Spinal cord (tissue), 10 donors: ENCODE data around the gene PDLIM5. TPM values are rescaled to one million over a fixed set of nuclear protein-coding genes. Genes with fewer than 3 reads are reported as not detected.

ENCODE experiments used
- DNase-seq, 6 donors: peaks; one replicate each; pipeline versions ENCODE4 v3.0.0 to v3.0.0-alpha.2; 2013 to 2015; ENCODE audit warnings: low spot score in 6 of 6, low read depth in 4 of 6
- H3K27ac ChIP-seq: one replicate; pipeline ENCODE4 v1.5.1; 2013; ENCODE audit warnings: low read depth, low read length, control low read depth
- H3K27me3 ChIP-seq: one replicate; pipeline ENCODE4 v1.6.1; 2013; ENCODE audit warnings: low read length; ENCODE audit not compliant: control insufficient read depth, insufficient read depth
- H3K36me3 ChIP-seq: one replicate; pipeline ENCODE4 v1.6.1; 2013; ENCODE audit warnings: low read length; ENCODE audit not compliant: control insufficient read depth, insufficient read depth
- H3K4me1 ChIP-seq: one replicate; pipeline ENCODE4 v1.6.1; 2013; ENCODE audit warnings: low read length; ENCODE audit not compliant: control insufficient read depth, insufficient read depth
- H3K4me3 ChIP-seq: one replicate; pipeline ENCODE4 v1.5.1; 2013; ENCODE audit warnings: low read depth, low read length, control low read depth
- H3K9me3 ChIP-seq: one replicate; pipeline ENCODE4 v1.6.1; 2013; ENCODE audit warnings: low read length; ENCODE audit not compliant: control insufficient read depth, insufficient read depth
- WGBS: methylation state at CpG from one replicate; pipeline ENCODE4 v1.1.5; 2013; ENCODE audit warnings: missing lambda C conversion rate; ENCODE audit not compliant: insufficient coverage; 5-methylcytosine and 5-hydroxymethylcytosine counted together
- polyA plus RNA-seq, 2 donors: library from polyadenylated mRNA; unstranded; fragments of 120-200 nt; gene quantifications; one replicate each; pipeline ENCODE4 v1.2.1, GENCODE V29; 2013; ENCODE audit not compliant: insufficient read length in 2 of 2
- total RNA-seq, 2 donors: library from RNA; depleted of rRNA in 1 of 2; stranded (reverse); fragments of 120-200 nt in 1 of 2; fragments of >200 nt in 1 of 2; gene quantifications; one replicate each; pipeline versions ENCODE4 v1.2.3 to v1.2.4, GENCODE V29; 2013 to 2014
- donor health status: healthy.

PDLIM5 gene
- total and polyA plus RNA-seq, 4 donors = 43.7 to 102 (median 72.0) TPM

- no peaks in the 10 kb centered on the region for H3K9me3 ChIP-seq
- no peak overlapping the region for H3K27ac ChIP-seq
- H3K4me1 ChIP-seq = peaks cover 4% of the 10 kb centered on the region
- H3K27me3 ChIP-seq = no peaks in the 10 kb centered on the region
- no peaks in the 10 kb centered on the region for H3K36me3 ChIP-seq
- no peak overlapping the region for H3K4me3 ChIP-seq
- WGBS = 20% methylated on average over 2 of the region's 4 CpGs
- no peak for DNase-seq
Measured at GRCh38 chr4:94571298-94571697, 119.6 kb downstream of the PDLIM5 start.

- DNase-seq = no peak
- H3K27ac ChIP-seq = no peak overlapping the region
- no peaks in the 10 kb centered on the region for H3K9me3 ChIP-seq
- no peak overlapping the region for H3K4me3 ChIP-seq
- peaks cover 4% of the 10 kb centered on the region for H3K4me1 ChIP-seq
- no peaks in the 10 kb centered on the region for H3K27me3 ChIP-seq
- WGBS = no CpG with 5 or more reads among the region's 2 CpGs
- H3K36me3 ChIP-seq = no peaks in the 10 kb centered on the region
Measured at GRCh38 chr4:94571715-94572114, 120.0 kb downstream of the PDLIM5 start.

- Histone ChIP-seq H3K36me3 (no peaks in the 10 kb centered on the region), H3K27me3 (no peaks in the 10 kb centered on the region), H3K9me3 (no peaks in the 10 kb centered on the region), H3K4me1 (peaks cover 4% of the 10 kb centered on the region), H3K4me3 (no peak overlapping the region), H3K27ac (no peak overlapping the region)
- WGBS = 75% methylated on average over 4 of the region's 9 CpGs
- DNase-seq = no peak
Measured at GRCh38 chr4:94574050-94574449, 122.3 kb downstream of the PDLIM5 start.

DNA sequence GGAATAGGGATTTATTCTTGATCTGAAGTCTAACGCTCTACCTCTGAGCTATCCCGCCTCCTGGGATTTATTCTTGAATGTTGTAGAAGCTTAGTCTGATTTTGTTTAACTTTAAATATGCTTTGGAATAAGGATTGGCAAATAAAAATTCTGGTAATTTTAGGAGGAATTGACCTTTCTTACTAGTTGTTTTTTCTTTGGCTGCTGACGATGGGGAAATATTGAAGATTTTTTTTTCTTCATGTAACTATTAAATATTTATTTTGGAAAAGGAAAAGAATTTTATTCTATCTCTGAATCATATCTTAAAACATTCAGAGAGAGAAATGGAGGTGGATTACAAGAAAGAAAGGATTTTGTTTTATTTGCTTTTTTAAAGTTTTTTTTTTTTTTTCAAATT is 122.9 kb downstream of the PDLIM5 start:
- Histone ChIP-seq H3K27ac (no peak overlapping the region), H3K4me3 (no peak overlapping the region), H3K36me3 (no peaks in the 10 kb centered on the region), H3K27me3 (no peaks in the 10 kb centered on the region), H3K4me1 (peaks cover 4% of the 10 kb centered on the region), H3K9me3 (no peaks in the 10 kb centered on the region)
- DNase-seq = no peak
- WGBS = 100% methylated on average over 2 of the region's 3 CpGs

DNA sequence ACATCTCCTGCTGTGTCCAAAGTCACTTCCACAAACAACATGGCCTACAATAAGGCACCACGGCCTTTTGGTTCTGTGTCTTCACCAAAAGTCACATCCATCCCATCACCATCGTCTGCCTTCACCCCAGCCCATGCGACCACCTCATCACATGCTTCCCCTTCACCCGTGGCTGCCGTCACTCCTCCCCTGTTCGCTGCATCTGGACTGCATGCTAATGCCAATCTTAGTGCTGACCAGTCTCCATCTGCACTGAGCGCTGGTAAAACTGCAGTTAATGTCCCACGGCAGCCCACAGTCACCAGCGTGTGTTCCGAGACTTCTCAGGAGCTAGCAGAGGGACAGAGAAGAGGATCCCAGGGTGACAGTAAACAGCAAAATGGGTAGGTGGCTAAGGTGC is 123.9 kb downstream of the PDLIM5 start:
- no peaks in the 10 kb centered on the region for H3K9me3 ChIP-seq
- H3K36me3 ChIP-seq = no peaks in the 10 kb centered on the region
- no peaks in the 10 kb centered on the region for H3K27me3 ChIP-seq
- WGBS = 27% methylated on average over 10 of the region's 10 CpGs
- H3K4me3 ChIP-seq = peak overlapping the region; percentile 46
- H3K27ac ChIP-seq = peak overlapping the region; percentile 73
- peak in 4 of 6 donors; percentile 40 to 70 (median 48) for DNase-seq
- peaks cover 4% of the 10 kb centered on the region for H3K4me1 ChIP-seq

- Histone ChIP-seq H3K27ac (peak overlapping the region; percentile 73), H3K4me3 (peak overlapping the region; percentile 46), H3K4me1 (peaks cover 4% of the 10 kb centered on the region), H3K36me3 (no peaks in the 10 kb centered on the region), H3K27me3 (no peaks in the 10 kb centered on the region), H3K9me3 (no peaks in the 10 kb centered on the region)
- peak in 3 of 6 donors; percentile 17 to 41 (median 23) for DNase-seq
- 33% methylated on average over 1 of the region's 3 CpGs for WGBS
Measured at GRCh38 chr4:94576210-94576609, 124.5 kb downstream of the PDLIM5 start.

DNA sequence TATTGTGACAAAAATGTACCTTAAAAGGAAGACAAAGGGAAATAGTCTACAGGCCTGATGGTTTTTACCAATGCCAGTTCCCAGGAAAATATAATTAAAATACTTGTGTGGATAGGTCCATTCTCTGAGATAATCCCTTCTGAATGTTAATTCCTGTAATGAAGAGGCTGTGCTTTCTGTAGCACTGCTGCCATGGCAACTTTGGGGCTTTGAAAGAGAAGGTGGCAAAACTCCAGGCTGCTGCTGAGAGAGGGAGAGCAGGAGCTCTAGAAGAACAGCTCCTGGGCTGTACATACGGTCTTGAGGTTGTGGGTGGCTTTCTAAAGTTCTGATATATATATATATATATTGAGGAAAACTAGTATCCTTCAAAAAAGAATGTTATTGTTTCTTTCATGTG is 125.4 kb downstream of the PDLIM5 start:
- WGBS = no CpG with 5 or more reads among the region's 1 CpG
- H3K27me3 ChIP-seq = no peaks in the 10 kb centered on the region
- H3K4me3 ChIP-seq = peak overlapping the region; percentile 46
- H3K9me3 ChIP-seq = no peaks in the 10 kb centered on the region
- H3K27ac ChIP-seq = peak overlapping the region; percentile 73
- DNase-seq = peak; percentile 71 to 97 (median 85)
- peaks cover 4% of the 10 kb centered on the region for H3K4me1 ChIP-seq
- H3K36me3 ChIP-seq = no peaks in the 10 kb centered on the region

- Histone ChIP-seq H3K9me3 (no peaks in the 10 kb centered on the region), H3K27ac (no peak overlapping the region), H3K27me3 (no peaks in the 10 kb centered on the region), H3K36me3 (no peaks in the 10 kb centered on the region), H3K4me1 (peaks cover 4% of the 10 kb centered on the region), H3K4me3 (peak overlapping the region; percentile 1)
- no peak for DNase-seq
- no CpG with 5 or more reads among the region's 2 CpGs for WGBS
Measured at GRCh38 chr4:94578195-94578594, 126.5 kb downstream of the PDLIM5 start.

- DNase-seq = no peak
- no peaks in the 10 kb centered on the region for H3K4me1 ChIP-seq
- H3K36me3 ChIP-seq = no peaks in the 10 kb centered on the region
- no peak overlapping the region for H3K4me3 ChIP-seq
- H3K27ac ChIP-seq = no peak overlapping the region
- no peaks in the 10 kb centered on the region for H3K27me3 ChIP-seq
- H3K9me3 ChIP-seq = no peaks in the 10 kb centered on the region
- no CpG with 5 or more reads among the region's 2 CpGs for WGBS
Measured at GRCh38 chr4:94581766-94582165, 130.0 kb downstream of the PDLIM5 start.

GRCh38 chr4:94582517-94582916 is 130.8 kb downstream of the PDLIM5 start:
- Histone ChIP-seq H3K27ac (no peak overlapping the region), H3K9me3 (no peaks in the 10 kb centered on the region), H3K27me3 (no peaks in the 10 kb centered on the region), H3K4me3 (no peak overlapping the region), H3K4me1 (no peaks in the 10 kb centered on the region), H3K36me3 (no peaks in the 10 kb centered on the region)
- no CpG with 5 or more reads among the region's 2 CpGs for WGBS
- DNase-seq = no peak
